HTR-8/SVneo (cell line): ENCODE results near the gene ITCH.
"Not testable (repeated sequence)": the region's sequence is repeated elsewhere in the genome, so short reads cannot be mapped to it uniquely, and the experiment has no call there.

Experiments used
- DNase-seq: peaks from one replicate; pipeline ENCODE4 v3.0.0; 2011; ENCODE audit warnings: low spot score, mixed read lengths; ENCODE audit not compliant: insufficient read length
- FAIRE-seq: peaks from 2 replicates; lab custom pipeline; 2011; peaks lifted over from hg19 to GRCh38; lab: Jason Lieb, UNC

Gene ITCH

DNA sequence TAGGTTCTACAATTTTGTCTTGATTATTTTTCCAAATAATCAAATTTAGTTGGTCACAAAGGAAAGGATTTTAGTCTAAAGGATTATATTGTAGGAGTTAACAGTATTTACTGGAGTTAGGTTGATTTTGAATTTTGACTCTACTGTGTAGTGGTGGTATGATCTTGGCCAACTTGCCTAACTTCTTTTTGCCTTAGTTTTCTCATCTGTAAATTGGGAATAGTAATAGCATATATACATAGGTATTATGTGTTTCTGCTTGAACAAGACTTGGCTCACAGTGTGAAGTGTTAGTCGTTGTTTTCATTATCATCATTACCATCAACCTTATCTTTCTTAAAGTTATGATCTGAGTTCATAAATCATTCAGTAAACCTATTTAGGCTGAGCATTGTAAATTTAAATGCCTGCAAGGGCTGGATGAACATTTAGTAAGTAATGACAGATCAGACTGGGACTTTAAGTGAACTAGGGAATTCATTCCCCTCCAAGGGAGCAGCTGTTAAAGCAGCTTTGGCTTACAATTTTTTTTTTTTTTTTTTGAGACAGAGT, 11.2 kb downstream of the ITCH start:
- FAIRE-seq, result no peak

GRCh38 chr20:34375977-34376430, 12.9 kb downstream of the ITCH start:
- FAIRE-seq (no peak), DNase-seq (no peak)

More for the DNA sequence above, 11.2 kb downstream of the ITCH start:
- no peak for DNase-seq

GRCh38 chr20:34377072-34377847, 14.2 kb downstream of the ITCH start:
- FAIRE-seq, result no peak

GRCh38 chr20:34382174-34382573, 19.1 kb downstream of the ITCH start:
- no peak for DNase-seq
- no peak for FAIRE-seq

More at GRCh38 chr20:34377072-34377847, 14.2 kb downstream of the ITCH start:
- DNase-seq, result no peak

- DNase-seq, FAIRE-seq: not testable (repeated sequence)
Observed at GRCh38 chr20:34382877-34383455, 19.9 kb downstream of the ITCH start.

- FAIRE-seq (no peak), DNase-seq (no peak)
Observed at GRCh38 chr20:34385464-34385863, 22.4 kb downstream of the ITCH start.

DNA sequence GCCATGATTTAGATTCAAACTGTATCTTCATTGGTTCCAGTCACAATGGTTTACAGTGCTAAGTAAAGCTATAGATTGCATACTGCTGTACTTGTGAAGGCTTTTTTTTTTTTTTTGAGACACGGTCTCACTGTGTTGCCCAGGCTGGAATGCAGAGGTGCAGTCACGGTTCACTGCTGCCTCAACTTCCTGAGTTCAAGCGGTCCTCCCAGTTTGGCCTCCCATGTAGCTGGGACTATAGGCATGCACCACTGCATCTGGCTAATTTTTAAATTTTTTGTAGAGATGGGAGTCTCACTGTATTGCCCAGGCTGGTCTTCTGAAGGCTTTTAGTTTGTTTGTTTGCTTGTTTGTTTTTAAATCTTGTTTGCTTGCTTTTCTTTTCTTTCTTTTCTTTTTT, 24.9 kb downstream of the ITCH start:
- FAIRE-seq, result no peak
- no peak for DNase-seq

DNA sequence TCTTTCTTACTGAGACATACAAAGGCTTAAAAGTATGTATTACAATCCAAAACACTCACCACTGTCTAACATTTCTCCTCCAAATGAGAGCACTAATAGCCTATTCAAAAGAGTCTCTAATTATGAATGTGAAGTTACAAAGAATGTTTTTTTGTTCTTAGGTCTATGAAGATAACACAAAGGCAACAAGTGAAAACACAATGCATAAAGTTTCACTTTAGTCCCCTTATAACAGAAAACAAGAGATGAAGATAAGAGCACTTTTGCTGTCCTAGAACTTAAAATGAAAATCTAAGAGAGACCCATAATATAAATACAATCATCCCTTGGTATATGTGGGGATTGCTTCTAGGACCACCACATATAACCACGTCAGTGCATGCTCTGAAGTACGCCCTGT, 25.6 kb downstream of the ITCH start:
- DNase-seq, result no peak
- FAIRE-seq, result no peak

GRCh38 chr20:34389206-34389953, 26.3 kb downstream of the ITCH start:
- no peak for FAIRE-seq
- DNase-seq, result no peak

DNA sequence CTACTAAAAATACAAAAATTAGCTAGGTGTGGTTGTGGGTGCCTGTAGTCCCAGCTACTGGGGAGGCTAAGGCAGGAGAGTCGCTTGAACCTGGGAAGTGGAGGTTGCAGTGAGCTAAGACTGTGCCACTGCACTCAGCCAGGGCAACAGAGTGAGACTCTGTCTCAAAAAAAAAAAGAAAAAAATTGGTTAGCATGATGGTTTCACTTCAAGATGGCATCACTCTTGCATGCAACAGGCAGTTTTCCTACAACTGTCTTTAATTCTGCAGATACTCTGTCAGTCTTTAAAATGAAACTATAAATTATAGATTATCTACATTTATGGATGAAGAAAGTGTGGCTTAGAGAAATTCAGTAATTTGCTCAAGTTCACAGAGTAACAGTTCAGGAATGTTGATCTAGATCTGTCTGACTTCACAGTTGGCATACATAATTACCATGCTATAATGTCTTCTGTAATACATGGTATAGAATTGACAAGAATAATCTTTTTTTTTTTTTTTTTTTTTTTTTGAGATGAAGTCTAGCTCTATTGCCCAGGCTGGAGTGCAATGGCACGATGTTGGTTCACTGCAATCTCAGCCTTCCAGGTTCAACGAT, 27.0 kb downstream of the ITCH start:
- FAIRE-seq (no peak), DNase-seq (no peak)

GRCh38 chr20:34396408-34396807, 33.3 kb downstream of the ITCH start:
- no peak for DNase-seq
- FAIRE-seq, result no peak

GRCh38 chr20:34397096-34397495, 34.0 kb downstream of the ITCH start:
- DNase-seq (no peak), FAIRE-seq (no peak)

GRCh38 chr20:34400776-34401175, 37.7 kb downstream of the ITCH start:
- not testable (repeated sequence) for FAIRE-seq, DNase-seq

DNA sequence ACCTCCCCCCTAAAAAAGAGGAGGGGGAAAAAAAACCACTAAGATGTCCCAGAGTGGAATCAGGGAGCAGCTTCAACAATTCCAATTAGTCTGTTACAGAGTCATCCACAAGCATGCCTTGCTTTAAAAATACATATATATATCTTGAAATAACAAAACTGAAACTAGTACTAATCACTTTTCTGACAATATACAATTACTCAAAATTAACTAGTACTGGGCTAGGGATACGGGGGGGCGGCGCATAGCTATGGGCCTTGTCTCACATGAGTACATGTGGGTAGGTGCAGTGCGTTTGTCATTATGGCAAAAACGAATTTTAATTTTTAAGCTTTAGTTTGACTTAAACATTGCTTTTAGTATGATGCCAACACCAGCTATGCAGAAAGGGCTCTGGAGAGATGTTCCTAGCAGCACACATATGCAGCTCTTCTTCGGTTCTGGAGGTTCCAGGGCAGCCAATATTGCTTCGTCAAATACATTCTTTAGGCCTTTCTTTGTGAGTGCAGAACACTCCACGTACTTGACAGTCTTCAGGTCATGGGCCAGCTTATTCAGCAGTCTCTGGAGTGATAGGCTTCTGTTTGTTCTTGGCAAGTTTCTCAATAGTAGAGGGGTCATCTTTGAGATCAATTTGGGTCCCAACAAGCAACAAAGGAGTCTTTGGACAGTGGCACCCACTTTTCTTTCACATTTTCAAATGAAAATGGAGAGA, 38.8 kb downstream of the ITCH start:
- DNase-seq (no peak), FAIRE-seq (no peak)

GRCh38 chr20:34402461-34402860, 39.4 kb downstream of the ITCH start:
- DNase-seq (no peak), FAIRE-seq (no peak)

DNA sequence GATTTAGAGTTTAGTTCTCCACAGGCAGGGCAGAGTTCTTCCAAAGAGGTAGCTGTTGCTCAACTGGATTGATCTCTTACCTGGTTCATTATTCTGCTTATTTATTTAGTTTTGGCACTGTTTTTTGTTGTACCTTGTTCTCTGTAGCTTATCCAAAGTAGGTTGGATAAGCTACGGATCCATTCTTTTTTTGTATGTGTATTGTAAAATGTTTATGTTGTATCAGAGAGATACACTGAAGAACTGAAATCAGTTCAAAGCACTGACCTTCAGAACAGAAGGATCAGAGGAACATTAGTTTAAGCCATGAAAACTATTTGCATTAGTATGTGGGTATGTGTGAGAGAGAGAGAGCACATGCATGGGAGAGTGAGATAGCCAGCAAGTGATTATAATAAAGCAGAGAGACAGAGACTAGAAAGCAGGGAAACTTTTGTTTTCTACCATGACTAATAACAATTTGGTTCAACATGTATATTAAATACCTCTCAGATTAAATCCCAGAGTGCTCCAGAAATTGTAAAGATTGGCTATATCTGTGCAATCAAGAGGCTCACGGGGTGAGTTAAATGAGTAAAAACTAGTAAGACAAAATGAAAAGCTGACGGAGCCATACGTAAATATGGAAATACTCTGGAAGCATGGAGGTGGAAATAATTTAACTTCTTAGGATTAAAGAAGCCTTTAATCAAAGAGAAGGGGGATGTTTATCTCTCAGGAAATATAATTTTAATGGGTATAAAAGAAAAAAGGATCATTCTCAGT, 40.2 kb downstream of the ITCH start:
- DNase-seq, result no peak
- no peak for FAIRE-seq

DNA sequence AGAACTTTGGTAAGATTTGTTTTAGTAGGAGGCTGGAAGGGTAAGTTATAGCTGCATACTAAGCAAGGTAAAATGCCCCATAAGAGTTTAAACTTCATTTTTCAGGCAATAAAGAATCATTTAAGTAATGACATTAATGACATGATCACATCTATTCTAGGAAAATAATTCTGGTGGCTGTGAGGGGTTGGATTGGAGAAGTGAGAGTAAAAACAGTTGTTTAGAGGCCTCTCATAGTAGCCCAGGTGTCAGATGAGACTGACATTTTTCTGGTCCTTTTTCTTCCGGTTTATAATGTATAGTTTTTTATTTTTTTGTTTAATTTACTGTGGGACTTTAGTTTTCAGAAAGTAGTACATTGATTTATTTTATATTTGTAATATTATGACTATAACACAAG, 40.8 kb downstream of the ITCH start:
- FAIRE-seq (no peak), DNase-seq (no peak)

DNA sequence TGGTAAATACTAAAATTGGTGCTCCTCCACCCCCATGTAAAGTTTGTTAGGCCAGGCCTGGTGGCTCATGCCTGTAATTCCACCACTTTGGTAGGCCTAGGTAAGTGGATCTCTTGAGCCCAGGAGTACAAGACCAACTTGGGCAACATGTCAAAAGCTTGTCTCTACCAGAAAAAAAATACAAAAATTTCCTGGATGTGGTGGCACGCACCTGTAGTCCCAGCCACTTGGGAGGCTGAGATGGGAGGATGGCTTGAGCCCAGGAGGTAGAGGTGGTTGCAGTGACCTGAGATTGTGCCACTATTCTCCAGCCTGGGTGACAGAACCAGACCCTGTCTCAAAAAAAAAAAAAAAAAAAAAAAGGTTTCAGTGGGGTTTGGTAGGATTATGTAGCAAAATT, 41.7 kb downstream of the ITCH start:
- FAIRE-seq (no peak), DNase-seq (no peak)

DNA sequence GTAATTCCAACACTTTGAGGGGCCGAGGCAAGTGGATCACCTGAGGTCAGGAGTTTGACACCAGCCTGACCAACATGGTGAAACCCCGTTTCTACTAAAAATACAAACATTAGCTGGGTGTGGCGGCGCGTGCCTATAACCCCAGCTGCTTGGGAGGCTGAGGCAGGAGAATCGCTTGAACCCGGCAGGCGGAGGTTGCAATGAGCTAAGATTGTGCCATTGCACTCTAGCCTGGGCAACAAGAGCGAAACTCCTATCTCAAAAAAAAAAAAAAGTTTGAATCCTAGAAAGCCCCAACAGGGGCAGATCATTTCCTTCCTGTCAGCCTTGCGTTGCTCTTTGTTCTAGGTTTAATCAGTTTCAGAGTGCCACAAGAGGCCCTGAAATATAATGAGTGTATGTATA, 42.2 kb downstream of the ITCH start:
- DNase-seq, FAIRE-seq: not testable (repeated sequence)
